HL-60/S4 treated with retinoic acid at 250 ng/mL for 4 days and 3 days (cell line): Measurements from ENCODE around the gene PCGF2.
"Not testable (repeated sequence)": the region's sequence is repeated elsewhere in the genome, so short reads cannot be mapped to it uniquely, and the experiment has no call there.

Experiments
- in situ Hi-C: fragments of 300-500 bp; cut with MboI; formaldehyde crosslinking; loops from 2 replicates; pipeline ENCODE4 v1.7.0; 2022; ENCODE audit warnings: low sequenced_read_pairs

The PCGF2 gene

GRCh38 chr17:38738007-38738662, 10.0 kb downstream of the PCGF2 start:
- in situ Hi-C loops: no loop called here

DNA sequence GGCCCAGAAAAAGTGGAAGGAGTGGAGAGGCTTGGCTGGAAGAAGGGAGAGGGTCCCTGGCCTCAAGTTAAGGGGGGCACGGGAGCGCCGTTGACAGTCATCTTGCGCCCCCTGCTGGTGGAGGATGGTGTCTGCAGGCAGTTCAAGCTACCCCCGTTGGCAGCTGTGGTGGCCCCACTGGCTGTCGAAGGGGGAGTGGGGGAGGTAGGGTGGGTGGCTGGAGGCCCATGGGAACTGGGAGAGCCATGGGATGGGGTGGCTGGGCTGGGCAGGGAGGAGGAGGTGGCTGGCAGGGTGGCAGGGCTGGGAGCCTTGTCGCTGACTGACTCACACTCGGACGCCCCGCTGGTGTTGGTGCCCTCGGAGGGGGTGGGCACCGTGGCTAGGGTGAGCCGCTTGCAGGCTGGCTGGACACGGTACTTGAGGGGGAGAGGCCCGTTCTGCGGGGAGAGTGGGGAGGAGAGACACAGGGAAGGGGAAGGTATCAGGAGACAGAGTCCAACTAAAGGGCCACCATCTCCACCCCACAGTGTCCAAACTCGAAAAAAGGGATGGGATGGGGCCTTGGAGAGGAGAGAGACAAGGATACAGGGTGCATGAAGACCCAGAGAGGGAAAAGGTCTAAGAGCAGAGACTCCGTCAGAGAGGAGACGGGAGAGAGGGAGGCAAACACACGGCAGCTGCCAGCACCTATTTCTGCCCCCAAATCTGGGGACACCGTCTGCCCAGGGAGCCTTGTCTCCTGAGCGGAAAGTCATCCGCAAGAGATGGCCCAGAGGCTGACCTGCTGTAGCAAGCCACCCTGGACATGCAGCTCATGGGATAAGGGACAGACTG, 12.8 kb downstream of the PCGF2 start:
- in situ Hi-C loops: no loop called here

- in situ Hi-C loops: no loop called here
Observed at GRCh38 chr17:38733982-38734973, 13.9 kb downstream of the PCGF2 start.

GRCh38 chr17:38733282-38733981, 14.7 kb downstream of the PCGF2 start:
- in situ Hi-C loops: no loop called here

DNA sequence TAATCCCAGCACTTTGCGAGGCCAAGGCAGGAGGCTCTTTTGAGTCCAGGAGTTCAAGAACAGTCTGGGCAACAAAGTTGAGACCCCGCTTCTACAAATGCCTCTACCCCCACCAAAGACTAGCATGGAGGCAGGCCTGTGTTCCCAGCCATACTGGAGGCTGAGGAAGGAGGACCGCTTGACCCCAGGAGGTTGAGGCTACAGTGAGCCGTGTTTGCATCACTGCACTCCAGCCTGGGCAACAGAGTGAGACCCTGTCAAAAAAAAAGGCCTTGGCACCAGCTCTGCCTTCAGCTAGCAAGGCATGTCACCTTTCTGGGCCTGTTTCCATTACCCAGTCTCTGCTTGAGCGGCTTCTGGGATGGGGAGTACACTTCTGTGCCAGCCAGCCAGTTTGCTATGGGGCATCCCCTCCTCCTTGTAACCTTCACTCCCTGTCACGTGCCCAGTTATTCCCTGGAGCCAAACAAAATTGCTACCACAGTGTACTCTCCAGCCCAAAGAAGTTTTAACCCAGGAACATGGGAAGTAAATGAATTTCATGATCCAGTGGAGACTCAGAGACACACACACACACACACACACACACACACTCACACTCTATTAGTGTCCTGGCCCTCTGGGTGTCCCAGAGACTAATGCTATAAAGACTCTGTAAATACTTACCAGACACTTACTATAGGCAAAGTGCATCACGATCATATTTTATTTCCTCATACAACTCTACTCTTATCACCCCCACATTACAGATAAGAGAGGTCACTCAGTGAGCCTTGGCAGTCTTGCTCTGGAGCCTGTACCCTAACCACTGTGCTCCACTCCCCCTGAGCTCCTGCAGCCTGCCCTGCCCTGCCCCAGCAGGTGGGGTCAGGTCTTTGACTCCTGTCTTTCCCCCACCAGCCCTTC, 15.5 kb downstream of the PCGF2 start:
- in situ Hi-C loops: no loop called here

DNA sequence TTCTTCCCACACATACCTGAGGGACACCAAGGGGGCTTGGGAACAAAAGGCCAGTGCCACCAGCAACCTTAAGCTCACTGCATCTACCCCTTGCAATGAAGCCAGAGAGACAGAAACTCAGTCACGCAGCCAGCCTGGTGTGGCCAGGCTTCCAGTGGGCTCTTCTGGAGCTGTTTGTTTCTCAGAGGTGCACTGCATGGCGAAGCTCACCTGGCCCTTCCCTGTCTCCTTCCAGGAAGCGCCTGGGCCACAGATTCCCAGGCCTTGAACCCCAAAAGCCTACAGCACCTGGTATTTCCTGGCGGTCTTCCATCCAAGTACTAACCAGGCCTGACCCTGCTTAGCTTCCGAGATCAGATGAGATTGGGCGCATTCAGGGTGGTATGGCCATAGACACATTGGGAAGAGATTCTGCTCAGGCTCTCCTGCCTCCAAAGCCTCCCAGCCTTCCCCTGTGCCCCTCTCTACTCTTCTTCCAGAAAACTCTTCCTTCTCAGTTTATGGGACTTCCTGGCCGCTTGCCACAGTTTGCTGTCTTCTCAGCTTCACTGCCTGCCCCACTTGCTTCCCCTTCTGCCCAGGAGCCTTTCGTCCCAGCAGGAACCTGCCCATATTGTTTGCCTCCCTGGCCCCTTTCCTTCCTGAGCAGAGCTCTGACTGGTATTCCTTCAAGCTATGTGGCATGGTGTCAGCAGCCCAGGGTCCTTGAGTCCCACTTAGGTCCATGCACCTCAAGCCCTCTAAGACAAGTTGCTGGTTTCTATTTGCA, 16.4 kb downstream of the PCGF2 start:
- in situ Hi-C loops: no loop called here

- in situ Hi-C loops: no loop called here
Observed at GRCh38 chr17:38730526-38731379, 17.4 kb downstream of the PCGF2 start.

DNA sequence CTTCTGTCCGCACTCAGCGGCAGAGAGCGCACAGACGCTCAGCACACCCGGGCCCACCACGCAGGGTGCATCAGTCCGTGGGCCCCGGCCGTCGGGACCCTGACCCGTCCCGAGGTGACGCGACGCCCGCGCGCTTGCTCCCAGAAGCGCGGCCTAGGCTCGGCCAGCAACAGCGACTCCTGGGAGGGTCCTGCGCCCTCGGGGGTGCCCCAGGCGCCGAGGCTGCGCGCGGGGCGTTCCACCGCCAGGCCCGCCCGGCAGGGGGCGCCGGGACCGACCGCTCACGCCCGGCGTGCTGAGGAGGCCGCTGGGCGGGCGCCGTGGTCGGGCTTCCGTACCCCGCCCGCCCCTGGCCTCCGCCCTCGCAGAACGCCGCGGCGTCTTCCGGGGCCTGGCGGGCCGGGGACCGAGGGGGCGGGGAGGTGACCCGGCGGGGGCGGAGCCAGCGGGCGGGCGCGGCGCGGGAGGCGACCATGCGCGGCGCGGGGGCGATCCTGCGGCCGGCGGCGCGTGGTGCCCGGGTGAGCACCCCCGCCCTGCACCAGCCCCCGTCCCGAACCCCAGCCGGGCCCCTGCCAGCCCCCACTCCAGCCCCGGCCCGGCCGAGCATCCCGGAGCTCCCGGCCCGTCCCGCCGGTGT, 18.1 kb downstream of the PCGF2 start, which contains the start of gene CISD3:
Gene CISD3 (plus strand): TSS at position 456 of the 640 bp plus-strand sequence. CDS start 18 bp downstream, at position 474.
- in situ Hi-C loops: no loop called here

- in situ Hi-C loops: no loop called here
Observed at GRCh38 chr17:38729368-38729885, 18.7 kb downstream of the PCGF2 start.

- in situ Hi-C loops: no loop called here
Observed at GRCh38 chr17:38728290-38728831, 19.8 kb downstream of the PCGF2 start.

DNA sequence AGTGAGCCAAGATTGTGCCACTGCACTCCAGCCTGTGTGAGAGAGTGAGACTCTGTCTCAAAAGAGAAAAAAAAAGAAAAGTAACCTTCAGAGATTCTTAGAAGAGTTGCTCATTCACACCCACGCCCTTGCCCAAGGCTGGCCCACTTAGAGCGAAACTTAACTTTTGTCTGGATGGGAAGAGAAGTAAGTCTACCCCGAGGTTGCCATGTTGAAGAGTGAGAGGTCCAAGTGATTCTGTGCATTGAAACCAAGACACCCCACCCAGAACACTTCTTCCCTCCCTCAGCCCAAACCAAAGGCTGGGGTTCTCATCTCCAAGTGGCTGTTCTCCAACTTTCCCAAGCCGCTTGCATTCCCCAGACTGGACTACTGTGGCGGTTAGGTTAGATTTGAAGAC, 20.4 kb downstream of the PCGF2 start:
- in situ Hi-C loops: no loop called here

DNA sequence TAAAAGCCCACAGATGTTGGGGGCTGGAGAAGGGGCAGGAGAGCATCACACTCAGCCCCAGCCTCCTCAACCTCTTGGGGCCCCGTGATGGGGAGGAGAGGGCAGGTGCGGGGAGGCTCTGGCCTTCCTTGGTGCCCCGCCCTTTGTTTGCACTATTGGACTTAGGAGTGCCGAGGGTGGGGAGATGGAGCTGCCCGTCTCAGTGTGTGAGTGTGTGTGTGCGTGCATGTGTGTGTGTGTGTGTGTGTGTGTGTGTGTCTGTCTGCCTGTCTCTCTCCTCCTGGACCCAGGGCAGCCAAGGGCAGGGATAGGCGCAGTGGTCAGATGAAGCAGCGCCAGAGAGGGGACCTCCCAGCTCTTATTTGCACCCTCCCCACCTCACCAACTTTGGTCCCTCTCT, 22.0 kb downstream of the PCGF2 start:
- in situ Hi-C loops: not testable (repeated sequence)

DNA sequence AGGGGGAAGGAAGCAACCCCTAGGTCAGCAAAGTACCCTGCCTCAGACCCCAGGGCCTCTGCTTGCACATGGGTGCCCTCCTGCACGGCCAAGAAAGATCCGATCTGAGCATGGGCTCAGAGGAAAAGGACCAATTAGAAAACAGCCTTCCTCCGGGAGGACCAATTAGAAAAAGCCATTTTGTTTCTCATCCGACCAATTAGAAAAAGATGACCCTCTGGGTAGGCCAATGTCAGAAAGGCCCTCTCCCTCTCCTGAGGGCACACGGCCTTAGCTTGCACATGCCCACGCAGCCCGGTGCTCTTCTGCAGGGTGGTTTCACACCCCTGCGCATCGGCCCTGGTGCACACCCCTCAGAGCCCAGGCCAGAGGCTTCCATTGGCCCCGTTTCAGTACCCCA, 23.1 kb downstream of the PCGF2 start:
- in situ Hi-C loops: no loop called here

- in situ Hi-C loops: no loop called here
Observed at GRCh38 chr17:38724337-38724988, 23.7 kb downstream of the PCGF2 start.

DNA sequence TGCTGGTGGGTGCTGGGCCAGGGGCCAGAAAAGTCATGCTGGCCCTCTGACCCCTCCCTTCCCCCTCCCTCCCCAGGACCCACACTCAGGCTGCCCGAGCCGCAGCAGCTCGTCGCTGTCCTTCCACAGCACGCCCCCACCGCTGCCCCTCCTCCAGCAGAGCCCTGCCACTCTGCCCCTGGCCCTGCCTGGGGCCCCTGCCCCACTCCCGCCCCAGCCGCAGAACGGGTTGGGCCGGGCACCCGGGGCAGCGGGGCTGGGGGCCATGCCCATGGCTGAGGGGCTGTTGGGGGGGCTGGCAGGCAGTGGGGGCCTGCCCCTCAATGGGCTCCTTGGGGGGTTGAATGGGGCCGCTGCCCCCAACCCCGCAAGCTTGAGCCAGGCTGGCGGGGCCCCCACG, 26.3 kb downstream of the PCGF2 start:
- in situ Hi-C loops: no loop called here

DNA sequence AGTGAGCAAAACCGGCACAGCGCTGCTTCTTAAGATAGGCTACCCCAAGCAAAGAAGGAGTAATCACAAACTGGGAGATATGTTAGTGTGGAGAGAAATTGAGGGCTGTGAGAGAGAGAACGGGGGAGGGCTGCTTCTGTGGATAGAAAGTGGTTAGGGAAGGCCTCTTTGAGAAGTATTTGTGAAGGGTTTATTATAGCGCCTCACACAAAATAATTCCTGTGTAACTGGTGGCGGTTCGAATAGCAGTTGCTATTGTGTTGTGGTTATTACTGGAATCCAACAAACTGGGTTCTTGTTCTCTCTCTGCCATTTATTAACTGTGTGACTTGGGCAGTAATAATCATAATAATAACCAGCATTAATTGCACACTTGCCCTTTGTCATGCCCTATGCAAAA, 27.2 kb downstream of the PCGF2 start:
- in situ Hi-C loops: no loop called here
